ENCODE measurements around the gene COPS3. TPM values are rescaled to one million over a fixed set of nuclear protein-coding genes. Genes with fewer than 3 reads are reported as not detected.

The COPS3 gene
- total RNA-seq (2012; rRNA removed) (130 and 144 TPM in 2 replicates), polyA plus RNA-seq (2012; rRNA removed) (59.8 and 71.4 TPM in 2 replicates), Bru-seq, nascent RNA (percentile 75 among the genes with signal in this experiment), BruChase-seq, experiment 1, labeled RNA remaining after a 6-hour chase (percentile 75 among the genes with signal in this experiment), BruChase-seq, experiment 2, labeled RNA remaining after a 2-hour chase (percentile 61 among the genes with signal in this experiment)
- polyA plus RNA-seq (2012; cell fraction: cytosol; rRNA removed): 26.7 and 30.2 TPM in 2 replicates
- 19.0 and 48.2 TPM in 2 replicates for polyA plus RNA-seq (2012; cell fraction: nucleus; rRNA removed; ENCODE audit: low replicate concordance)
- long read RNA-seq, transcript COPS3-201 (12 exons, 1,641 nt): major isoform, 52 of 69 reads
- long read RNA-seq, partial matches to known transcripts: 1 of 69 reads
- long read RNA-seq, other reads (novel, unspliced or antisense): 16 of 69 reads

GRCh38 chr17:17280613-17281549, at the start of gene COPS3:
Gene COPS3, minus strand, starts transcription at chr17:17281246. Its CDS starts 60 bp downstream, at chr17:17281186.
- Histone ChIP-seq H3K9me3 (ENCODE audit: control insufficient read depth, insufficient read depth, low read length) (no peaks in the 10 kb centered on the region), H2BK15ac (ENCODE audit: low read depth, low read length) (no peak within 1 kb of the TSS), H3K9me1 (ENCODE audit: insufficient read depth, low read length) (peaks cover 9% of the 10 kb centered on the region), H3K4ac (ENCODE audit: low read depth, low read length) (peak within 1 kb of the TSS; percentile 91), H3K36me3 (ENCODE audit: control insufficient read depth, insufficient read depth, low read length) (peaks cover 1% of the 10 kb centered on the region), H3K9ac (ENCODE audit: low read depth, low read length) (peak within 1 kb of the TSS; percentile 84), H3K23ac (ENCODE audit: low read depth, low read length) (peak within 1 kb of the TSS; percentile 97), H2AK9ac (replicated peaks; ENCODE audit: low read depth, low read length, poor library complexity) (peak within 1 kb of the TSS; percentile 98), H2AK5ac (ENCODE audit: low read depth, low read length) (peak within 1 kb of the TSS; percentile 84), H2BK20ac (ENCODE audit: low read depth, low read length) (peak within 1 kb of the TSS; percentile 35; the same call in 1 of the 2 replicates), H2BK120ac (ENCODE audit: low read depth, low read length) (peak within 1 kb of the TSS; percentile 26; the same call in 1 of the 2 replicates), H4K91ac (ENCODE audit: insufficient read depth, low read depth, low read length) (peak within 1 kb of the TSS; percentile 79), H4K20me1 (ENCODE audit: insufficient read depth, low read length) (peaks cover 23% of the 10 kb centered on the region; the same call in 1 of the 2 replicates), H2BK5ac (ENCODE audit: low read depth, low read length, poor library complexity, severe bottlenecking) (peak within 1 kb of the TSS; percentile 79), H3K4me3 (ENCODE audit: insufficient read depth, low read depth, low read length) (peak within 1 kb of the TSS; percentile 75), H3K4me1 (ENCODE audit: control insufficient read depth, insufficient read depth, low read length) (peaks cover 4% of the 10 kb centered on the region), H3K14ac (replicated peaks; ENCODE audit: low read depth, low read length) (peak within 1 kb of the TSS; percentile 98), H3K27ac (ENCODE audit: insufficient read depth, low read length) (peak within 1 kb of the TSS; percentile 85), H4K5ac (ENCODE audit: low read depth, low read length) (peak within 1 kb of the TSS; percentile 97), H3K56ac (ENCODE audit: extremely low read depth, insufficient read depth, low read length) (peak within 1 kb of the TSS; percentile 71), H3K18ac (ENCODE audit: low read depth, low read length) (peak within 1 kb of the TSS; percentile 30; the same call in 1 of the 2 replicates), H2AFZ (replicated peaks; ENCODE audit: low read length, poor library complexity) (peak within 1 kb of the TSS; percentile 98), H3K27me3 (ENCODE audit: control insufficient read depth, insufficient read depth, low read length) (no peaks in the 10 kb centered on the region), H4K8ac (ENCODE audit: low read depth in 2 of 2, low read length in 2 of 2) (peak within 1 kb of the TSS; percentile 82 to 99), H3K79me1 (ENCODE audit: low read depth in 1 of 2, low read length in 2 of 2) (peaks cover 3 to 37% of the 10 kb centered on the region in 2 experiments; a peak in 3 of 4 replicates), H3K4me2 (ENCODE audit: low read depth, low read length) (peak within 1 kb of the TSS; percentile 95)
- POLR2A ChIA-PET (ENCODE audit: unreplicated experiment): interaction anchor here (0.5 kb wide), 1 partner anchor 17 kb away, joined by 18 read pairs; no protein-coding TSS in a partner anchor
- CTCF ChIA-PET: interaction anchor here (0.7 kb wide), 1 partner anchor 333 kb away, joined by 4 read pairs; no protein-coding TSS in a partner anchor
- no TSS peak for BruUV-seq (replicated peaks)
- in situ Hi-C loops (cut with MboI; ENCODE audit: low sequenced_read_pairs) (no loop called here), intact Hi-C loops (cut with micrococcal nuclease) (no loop called here), dilution Hi-C loops (cut with HindIII; ENCODE audit: low sequenced_read_pairs, unreplicated experiment) (no loop called here)
- ATAC-seq (ENCODE audit: low read depth) (peak; percentile 96), DNase-seq (peak; percentile 98)
- WGBS, 2 experiments (ENCODE audit: extremely low coverage in 2 of 2, insufficient read length in 1 of 2): 1% methylated on average over 42 of the region's 80 CpGs; no CpG with 5 or more reads in 1 of the 2 experiments
- TF ChIP-seq MXI1 (IDR thresholded peaks at IDR 0.05; ENCODE audit: borderline replicate concordance, low read depth, low read length) (peak; percentile 81), MAZ (IDR thresholded peaks at IDR 0.05; ENCODE audit: borderline replicate concordance, low read depth, low read length) (peak; percentile 40; the same call in 1 of the 2 replicates), CTCF (conservative IDR thresholded peaks at IDR 0.05; ENCODE audit: low read depth, low read length) (no peak), RAD21 (IDR thresholded peaks at IDR 0.05; ENCODE audit: low read length) (0 out of 2 replicates have a peak, but pooled peaks have one; percentile 2), POLR2A (IDR thresholded peaks at IDR 0.05; ENCODE audit: low read depth, low read length) (peak; percentile 82), USF2 (IDR thresholded peaks at IDR 0.05; ENCODE audit: low read depth, low read length) (peak; percentile 46), CEBPB (IDR thresholded peaks at IDR 0.05; ENCODE audit: low read depth, low read length) (peak; percentile 67), SMC3 (IDR thresholded peaks at IDR 0.05; ENCODE audit: low read depth, low read length) (no peak), ELK1 (IDR thresholded peaks at IDR 0.05; ENCODE audit: borderline replicate concordance, low read depth, low read length) (no peak), FOS (IDR thresholded peaks at IDR 0.05; ENCODE audit: low read depth, low read length) (no peak; the same call in 1 of the 2 replicates)
